ENCODE results near the gene TMCO1.
"Not testable (repeated sequence)": the region's sequence is repeated elsewhere in the genome, so short reads cannot be mapped to it uniquely, and the experiment has no call there.

TMCO1 gene

DNA sequence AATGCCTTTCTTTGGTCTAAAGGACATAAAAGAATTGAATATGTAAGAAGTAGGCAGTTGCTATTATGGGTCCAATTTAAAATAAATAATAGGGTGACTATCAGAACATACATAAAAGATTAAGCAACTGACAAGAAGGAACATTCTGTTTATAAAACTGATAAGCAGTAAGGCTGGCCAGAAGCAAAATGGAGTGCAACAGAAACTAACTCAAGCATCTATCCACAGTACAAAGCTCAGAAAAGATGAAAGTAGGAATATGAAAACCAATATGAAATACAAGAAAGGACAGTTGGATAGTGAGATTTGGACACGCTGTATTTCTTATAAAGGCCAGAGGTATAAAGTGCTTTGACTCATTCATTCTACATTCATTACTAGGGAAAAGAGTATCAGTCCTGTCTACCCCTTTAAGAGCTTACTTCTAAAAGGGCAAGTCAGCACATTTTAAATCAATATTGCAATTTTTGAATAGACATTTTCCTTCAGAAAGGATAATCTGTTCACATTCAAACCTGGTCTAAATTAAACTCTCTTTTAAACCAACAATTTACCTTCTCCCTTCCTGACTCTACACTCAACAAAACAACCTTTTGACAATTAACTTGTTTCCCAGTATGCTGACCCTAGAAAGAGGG lies 84.7 kb downstream of the TMCO1 start:
- no peak for DNase-seq

DNA sequence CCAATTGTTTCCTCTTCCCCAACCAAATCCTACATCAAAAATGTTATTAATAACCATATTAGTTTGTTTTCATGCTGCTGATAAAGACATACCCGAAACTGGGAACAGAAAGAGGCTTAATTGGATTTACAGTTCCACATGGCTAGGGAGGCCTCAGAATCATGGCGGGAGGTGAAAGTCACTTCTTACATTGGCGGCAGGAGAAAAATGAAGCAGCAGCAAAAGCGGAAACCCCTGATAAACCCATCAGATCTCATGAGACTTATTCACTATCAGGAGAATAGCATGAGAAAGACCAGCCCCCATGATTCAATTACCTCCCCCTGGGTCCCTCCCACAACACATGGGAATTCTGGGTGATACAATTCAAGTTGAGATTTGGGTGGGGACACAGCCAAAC lies 87.9 kb downstream of the TMCO1 start:
- DNase-seq = not testable (repeated sequence)

DNA sequence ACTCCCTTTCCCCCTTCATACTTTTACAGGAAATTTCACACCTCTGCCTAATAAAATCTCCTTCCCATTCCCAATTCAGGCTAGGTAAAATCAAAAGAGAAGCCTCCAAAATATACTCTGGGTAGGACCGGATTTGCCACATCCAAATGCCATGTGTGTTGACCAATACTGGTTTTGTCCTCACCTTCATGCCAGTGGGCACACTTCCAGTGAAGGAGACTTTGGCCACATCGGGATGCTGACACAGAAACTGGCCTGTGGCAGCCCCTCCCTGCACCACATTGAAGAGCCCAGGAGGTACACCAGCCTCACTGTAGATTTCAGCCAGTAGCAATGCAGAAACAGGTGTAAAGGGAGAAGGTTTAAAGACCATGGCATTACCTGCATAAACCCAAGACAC lies 88.4 kb downstream of the TMCO1 start:
- DNase-seq = no peak

DNA sequence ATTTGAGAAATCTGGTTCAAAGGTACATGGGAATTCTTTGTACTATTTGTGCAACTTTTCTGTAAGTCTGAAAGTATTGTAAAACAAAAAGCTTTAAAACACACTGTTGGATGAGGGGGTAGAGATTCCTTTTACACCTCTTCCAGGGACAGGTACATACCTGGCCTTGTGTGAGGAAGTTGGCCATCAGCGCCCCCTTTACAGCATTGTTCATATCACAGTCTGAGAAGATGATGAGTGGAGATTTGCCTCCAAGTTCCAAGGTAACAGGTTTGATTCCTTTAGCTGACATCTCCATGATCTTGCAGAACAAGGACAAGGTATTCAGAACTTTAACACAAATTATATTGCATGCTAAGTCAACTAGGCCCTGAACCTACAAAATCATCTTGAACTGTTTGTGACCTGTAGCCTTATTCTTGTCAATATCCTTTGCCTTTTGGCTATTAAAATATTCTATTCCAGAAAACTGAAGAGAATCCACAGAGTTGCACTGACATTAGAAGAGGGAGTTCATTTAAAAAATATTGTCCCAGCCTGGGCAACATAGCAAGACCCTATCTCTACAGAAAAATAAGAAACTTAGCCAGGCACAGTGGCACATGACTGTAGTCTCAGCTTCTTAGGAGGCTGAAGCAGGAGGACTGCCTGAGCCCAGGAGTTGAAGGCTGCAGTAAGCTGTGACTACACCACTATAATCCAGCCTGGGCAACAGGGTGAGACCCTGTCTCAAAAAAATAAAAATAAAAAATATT lies 89.2 kb downstream of the TMCO1 start:
- no peak for DNase-seq

DNA sequence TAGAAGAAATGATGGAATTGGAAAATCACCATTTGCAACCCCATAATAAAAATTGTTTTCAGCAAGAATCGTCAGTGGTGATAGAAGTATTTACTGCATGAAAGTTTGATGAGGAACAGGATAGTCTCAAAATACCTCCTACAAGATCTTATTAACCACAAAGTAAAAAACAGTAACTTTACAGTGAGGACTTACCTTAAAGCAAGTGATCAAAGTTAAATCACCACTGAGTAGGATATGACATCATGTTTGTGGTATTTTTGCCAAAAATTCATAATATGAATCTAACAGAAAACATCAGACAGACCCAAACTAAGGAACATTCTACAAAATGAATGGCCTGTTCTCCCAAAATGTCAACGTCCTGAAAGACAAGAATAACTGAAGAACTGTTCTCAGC lies 90.2 kb downstream of the TMCO1 start:
- DNase-seq = no peak
